ENCODE results near the gene DPM1. TPM values are rescaled to one million over a fixed set of nuclear protein-coding genes. Genes with fewer than 3 reads are reported as not detected.
A peak's percentile ranks its signal among the peaks of the same experiment; 100 is the strongest.

Gene DPM1
- polyA plus RNA-seq, 1 of the 3 experiments (the other 2 are of a cell fraction) = 72.1 TPM

GRCh38 chr20:50982363-50982762 is 24.0 kb upstream of the DPM1 start:
- WGBS (ENCODE audit: low lambda C conversion rate) = 0% methylated on average over 1 of the region's 4 CpGs
- Histone ChIP-seq H3K9me2 (no peaks in the 10 kb centered on the region), H3K27me3 (ENCODE audit: insufficient read depth) (no peaks in the 10 kb centered on the region), H3F3A (replicated peaks; ENCODE audit: insufficient read depth) (peaks cover 12% of the 10 kb centered on the region), H3K36me3 (replicated peaks in 1 of 2; ENCODE audit: control insufficient read depth in 1 of 2, insufficient read depth in 2 of 2, low read length in 1 of 2) (no peaks in the 10 kb centered on the region), H3K9me3 (no peaks in the 10 kb centered on the region), H2AFZ (ENCODE audit: low read depth) (no peak overlapping the region), H3K4me3 (ENCODE audit: low read depth in 2 of 2, low read length in 1 of 2) (no peak overlapping the region), H3K27ac (ENCODE audit: low read depth in 2 of 2, low read length in 1 of 2) (no peak overlapping the region), H3K9ac (no peak overlapping the region), H4K20me1 (ENCODE audit: insufficient read depth) (no peaks in the 10 kb centered on the region), H3K79me2 (ENCODE audit: insufficient read depth) (no peaks in the 10 kb centered on the region), H3K4me1 (ENCODE audit: control insufficient read depth in 1 of 2, insufficient read depth in 2 of 2, low read depth in 1 of 2, low read length in 1 of 2) (peaks cover 4 to 9% of the 10 kb centered on the region in 2 experiments; a peak in 1 of 4 replicates), H3K4me2 (no peak overlapping the region)
- POLR2A ChIA-PET = no interaction called here
- CTCF ChIA-PET = interaction anchor here (0.6 to 15.0 kb wide), 47 partner anchors 9 to 1098 kb away, joined by 3 to 452 read pairs (median 5); partner anchors contain the start of genes BCAS4 and NFATC2
- TF ChIP-seq RFX5 (IDR thresholded peaks at IDR 0.05; ENCODE audit: low read length) (no peak), RXRA (IDR thresholded peaks at IDR 0.05; ENCODE audit: borderline replicate concordance, low read depth) (no peak), MEF2A (IDR thresholded peaks at IDR 0.05; ENCODE audit: borderline replicate concordance, low read depth) (no peak), ZBTB33 (IDR thresholded peaks at IDR 0.05; ENCODE audit: borderline replicate concordance, low read depth) (no peak), MXI1 (IDR thresholded peaks at IDR 0.05; ENCODE audit: low read depth, low read length) (no peak), TCF12 (IDR thresholded peaks at IDR 0.05) (no peak)
- no peak for DNase-seq

GRCh38 chr20:50981714-50982048 is 23.3 kb upstream of the DPM1 start:
- no peak for TF ChIP-seq TAF1 (IDR thresholded peaks at IDR 0.05; ENCODE audit: borderline replicate concordance, low read depth, low read length)
- no peak for TF ChIP-seq RXRA (IDR thresholded peaks at IDR 0.05; ENCODE audit: borderline replicate concordance, low read depth)
- 87% methylated on average over 3 of the region's 3 CpGs for WGBS (ENCODE audit: low lambda C conversion rate)
- Histone ChIP-seq H3K9me3 (no peaks in the 10 kb centered on the region), H3K9me2 (no peaks in the 10 kb centered on the region), H3K79me2 (ENCODE audit: insufficient read depth) (no peaks in the 10 kb centered on the region), H4K20me1 (ENCODE audit: insufficient read depth) (no peaks in the 10 kb centered on the region), H3K9ac (no peak overlapping the region), H3K27me3 (ENCODE audit: insufficient read depth) (no peaks in the 10 kb centered on the region), H3K27ac (ENCODE audit: low read depth in 2 of 2, low read length in 1 of 2) (0 out of 4 replicates have a peak overlapping the region, but pooled peaks of 1 of the 2 experiments have one; percentile 22), H3K4me1 (ENCODE audit: control insufficient read depth in 1 of 2, insufficient read depth in 2 of 2, low read depth in 1 of 2, low read length in 1 of 2) (peaks cover 4 to 12% of the 10 kb centered on the region in 2 experiments; a peak in 1 of 4 replicates), H3K36me3 (replicated peaks in 1 of 2; ENCODE audit: control insufficient read depth in 1 of 2, insufficient read depth in 2 of 2, low read length in 1 of 2) (no peaks in the 10 kb centered on the region), H3F3A (replicated peaks; ENCODE audit: insufficient read depth) (peaks cover 12% of the 10 kb centered on the region), H3K4me2 (0 out of 2 replicates have a peak overlapping the region, but pooled peaks have one; percentile 10), H3K4me3 (ENCODE audit: low read depth in 2 of 2, low read length in 1 of 2) (no peak overlapping the region; a peak in 1 of 4 replicates), H2AFZ (ENCODE audit: low read depth) (no peak overlapping the region)
- DNase-seq = no peak
- ChIA-PET CTCF (interaction anchor here (0.7 to 15.0 kb wide), 68 partner anchors 9 to 1098 kb away, joined by 3 to 452 read pairs (median 5); partner anchors contain the start of genes ADNP, BCAS4 and NFATC2), POLR2A (no interaction called here)

All from SK-N-SH (cell line).